HepG2 (cell line): ENCODE data around the gene NBEA. TPM values are rescaled to one million over a fixed set of nuclear protein-coding genes. Genes with fewer than 3 reads are reported as not detected.
A peak's percentile ranks its signal among the peaks of the same experiment; 100 is the strongest.

Source experiments
- ATAC-seq: fragments of 200-7000 bp; cut with Tn5 transposase; 3 replicates; pipeline ENCODE4 v1.9.1; 2020; ENCODE audit warnings: mild to moderate bottlenecking, moderate library complexity
- BruUV-seq: library from RNA; stranded (reverse); fragments of 400-500 nt; replicated peaks from 2 replicates; lab custom pipeline; 2021; lab: Mats Ljungman, UMichigan
- CTCF ChIA-PET: fragments of 300-600 bp; formaldehyde crosslinking; extraction: SDS; loops from one replicate; lab custom pipeline; 2021; ENCODE audit warnings: low total read pairs, inconsistent platforms, low intra/inter-chr PET ratio; lab: Yijun Ruan, JAX
- POLR2A ChIA-PET: fragments of 350-600 bp; sonication (Branson Sonifier 250); formaldehyde crosslinking; loops from one replicate; lab custom pipeline; 2020; ENCODE audit warnings: antibody characterized with exemption, inconsistent platforms; lab: Yijun Ruan, JAX
- DNase-seq: peaks from one replicate; pipeline ENCODE4 v3.0.0-alpha.2; 2015; ENCODE audit warnings: low spot score
- FAIRE-seq: peaks from 3 replicates; lab custom pipeline; 2011; peaks lifted over from hg19 to GRCh38; lab: Jason Lieb, UNC
- H2AFZ ChIP-seq: one replicate; pipeline ENCODE4 v1.6.1; 2011; ENCODE audit warnings: low read length, inconsistent platforms
- H3K27ac ChIP-seq: fragments of 300-600 bp; 3 replicates; pipeline ENCODE4 v1.8.0; 2011; ENCODE audit warnings: mixed run types, mild to moderate bottlenecking, mixed read lengths, low read length, inconsistent platforms; ENCODE audit not compliant: insufficient read depth; ENCODE audit errors: extremely low read length
- H3K27me3 ChIP-seq, 2 experiments: fragments of 200-600 bp in 1 of 2; 2 replicates in 1 of 2; 3 replicates in 1 of 2; pipeline versions ENCODE4 v1.6.0 to v1.8.0; 2011; ENCODE audit warnings: low read length in 2 of 2, mild to moderate bottlenecking in 2 of 2, moderate library complexity in 2 of 2, inconsistent platforms in 1 of 2; ENCODE audit not compliant: insufficient read depth in 2 of 2, control insufficient read depth in 1 of 2
- H3K36me3 ChIP-seq, 2 experiments: fragments of 200-600 bp in 1 of 2; replicated peaks in 1 of 2; 2 replicates in 1 of 2; 3 replicates in 1 of 2; pipeline versions ENCODE4 v1.5.1 to v1.8.0; 2011; ENCODE audit warnings: low read length in 2 of 2, inconsistent platforms in 1 of 2; ENCODE audit not compliant: insufficient read depth in 2 of 2, control insufficient read depth in 1 of 2
- H3K4me1 ChIP-seq: 2 replicates; pipeline ENCODE4 v1.5.1; 2012; ENCODE audit warnings: low read length, inconsistent platforms; ENCODE audit not compliant: insufficient read depth
- H3K4me2 ChIP-seq: 2 replicates; pipeline ENCODE4 v1.6.0; 2011; ENCODE audit warnings: low read depth, low read length, inconsistent platforms
- H3K4me3 ChIP-seq, 3 experiments: fragments of 200-600 bp in 1 of 3; sonication (generic), shearing (Covaris generic) in 1 of 3; replicated peaks in 1 of 3; 2 replicates each; pipeline ENCODE4 v1.5.1; 2011 to 2016; ENCODE audit warnings: low read length in 3 of 3, inconsistent platforms in 2 of 3, low read depth in 2 of 3, mild to moderate bottlenecking in 2 of 3, control low read depth in 1 of 3, mixed read lengths in 1 of 3; ENCODE audit not compliant: insufficient read depth in 1 of 3
- H3K79me2 ChIP-seq: one replicate; pipeline ENCODE4 v1.6.1; 2011; ENCODE audit warnings: low read length, inconsistent platforms; ENCODE audit not compliant: insufficient read depth
- H3K9ac ChIP-seq: 2 replicates; pipeline ENCODE4 v1.6.0; 2011; ENCODE audit warnings: mild to moderate bottlenecking, low read depth, low read length, inconsistent platforms; ENCODE audit not compliant: insufficient read depth
- H3K9me3 ChIP-seq: 2 replicates; pipeline ENCODE4 v1.5.1; 2012; ENCODE audit warnings: mild to moderate bottlenecking, low read length
- H4K20me1 ChIP-seq: 2 replicates; pipeline ENCODE4 v1.6.0; 2011; ENCODE audit warnings: inconsistent platforms, mild to moderate bottlenecking, low read length, moderate library complexity; ENCODE audit not compliant: insufficient read depth
- CTCF ChIP-seq: sonication (generic); formaldehyde crosslinking; IDR thresholded peaks from 2 replicates; pipeline ENCODE4 v1.5.0; 2020; ENCODE audit warnings: mild to moderate bottlenecking, missing genetic modification reagents, moderate library complexity
- MBNL3 ChIP-seq: fragments of 250-450 bp; sonication (Bioruptor Pico); conservative IDR thresholded peaks from 2 replicates; pipeline ENCODE4 v1.8.0; 2022; ENCODE audit warnings: mild to moderate bottlenecking, inconsistent platforms
- REPIN1 ChIP-seq: sonication (generic); formaldehyde crosslinking; IDR thresholded peaks from 2 replicates; pipeline ENCODE4 v1.8.0; 2022; ENCODE audit warnings: missing genetic modification reagents, low read depth, mild to moderate bottlenecking, borderline replicate concordance
- SOX13 ChIP-seq, 3 experiments: fragments of 450-650 bp in 1 of 3; sonication (generic) in 1 of 3; formaldehyde crosslinking in 1 of 3; IDR thresholded peaks in 2 of 3; conservative IDR thresholded peaks in 1 of 3; 2 replicates each; pipeline versions ENCODE4 v1.5.0 to v1.6.1; 2016 to 2020; ENCODE audit warnings: antibody characterized with exemption in 1 of 3, mild to moderate bottlenecking in 1 of 3, missing compliant biosample characterization in 1 of 3, missing genetic modification reagents in 1 of 3, moderate library complexity in 1 of 3
- SRY ChIP-seq: sonication (generic); formaldehyde crosslinking; IDR thresholded peaks from 2 replicates; pipeline ENCODE4 v1.8.0; 2022; ENCODE audit warnings: mild to moderate bottlenecking, missing genetic modification reagents
- STAG1 ChIP-seq: sonication (generic); formaldehyde crosslinking; IDR thresholded peaks from 2 replicates; pipeline ENCODE4 v1.4.0; 2020; ENCODE audit warnings: missing genetic modification reagents
- ZBTB21 ChIP-seq: sonication (generic); formaldehyde crosslinking; IDR thresholded peaks from 2 replicates; pipeline ENCODE4 v1.4.0; 2020; ENCODE audit warnings: missing genetic modification reagents
- ZNF446 ChIP-seq: sonication (generic); formaldehyde crosslinking; IDR thresholded peaks from 2 replicates; pipeline ENCODE4 v1.5.0; 2020; ENCODE audit warnings: mild to moderate bottlenecking, missing genetic modification reagents
- ZNF776 ChIP-seq: sonication (generic); formaldehyde crosslinking; IDR thresholded peaks from 2 replicates; pipeline ENCODE4 v1.4.0; 2020; ENCODE audit warnings: mild to moderate bottlenecking, missing genetic modification reagents
- ZNF816 ChIP-seq: sonication (generic); formaldehyde crosslinking; IDR thresholded peaks from 2 replicates; pipeline ENCODE4 v1.8.0; 2022; ENCODE audit warnings: missing genetic modification reagents, mild to moderate bottlenecking, borderline replicate concordance
- WGBS: methylation state at CpG from one replicate; pipeline ENCODE4 v1.1.6; 2017; ENCODE audit warnings: low lambda C conversion rate; 5-methylcytosine and 5-hydroxymethylcytosine counted together
- in situ Hi-C: cut with HindIII; loops from 2 replicates; pipeline ENCODE4 v1.10.0; 2017; ENCODE audit warnings: low pct_unique_long_range_greater_than_20kb; ENCODE audit not compliant: extremely low pct_ligation_motif_present
- intact Hi-C: fragments of 100-400 bp; cut with micrococcal nuclease; formaldehyde crosslinking; loops from one replicate; pipeline ENCODE4 v1.10.0; 2022; ENCODE audit not compliant: unreplicated experiment
- polyA plus RNA-seq, 8 experiments: library from polyadenylated mRNA; depleted of rRNA in 3 of 8; stranded (reverse) in 7 of 8; unstranded in 1 of 8; fragments of >200 nt; fragmentation: Illumina TruSeq in 4 of 8; extraction: Trizol in 4 of 8; gene quantifications; 2 replicates each; pipeline versions ENCODE4 v1.2.1 to v1.2.3, GENCODE V29; 2011 to 2016; ENCODE audit warnings: low read depth in 4 of 8, missing spikeins in 1 of 8, mixed read lengths in 1 of 8; ENCODE audit not compliant: insufficient read depth in 1 of 8
- total RNA-seq, 5 experiments: library from RNA; depleted of rRNA; stranded (reverse); fragments of >200 nt; fragmentation: Illumina TruSeq; extraction: Trizol; gene quantifications; 2 replicates each; pipeline ENCODE4 v1.2.3, GENCODE V29; 2016; ENCODE audit warnings: low read depth in 1 of 5

The NBEA gene
- total and polyA plus RNA-seq, 2 of the 13 experiments (the other 11 are each of a cell fraction or from before 2014, with no cell fraction given): 2.7 to 2.8 TPM

DNA sequence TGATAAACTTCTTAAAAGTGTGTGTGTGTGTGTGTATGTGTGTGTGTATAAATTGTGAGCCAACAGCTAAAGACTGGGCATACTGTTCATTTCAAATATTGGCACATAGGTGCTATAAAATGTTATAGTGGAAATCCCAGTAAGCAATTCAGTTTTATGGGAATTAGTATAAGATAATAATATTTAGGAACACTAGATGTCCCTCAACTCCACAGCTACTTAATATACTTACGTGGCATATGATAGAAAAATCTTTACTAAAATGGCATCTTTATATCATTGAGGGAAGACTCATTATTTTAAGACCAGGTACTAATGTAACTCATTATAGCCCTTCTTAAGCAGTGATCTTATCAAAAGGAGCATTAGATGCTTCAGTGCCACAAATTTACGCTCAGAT, 268.2 kb downstream of the NBEA start:
- no peak overlapping the region for H3K4me2 ChIP-seq
- BruUV-seq: no TSS peak
- 58% methylated on average over 2 of the region's 2 CpGs for WGBS
- H3K27me3 ChIP-seq: no peaks in the 10 kb centered on the region
- in situ Hi-C loops (loop anchor here (25.0 kb wide), 1 partner anchor 502 kb away; no protein-coding TSS in a partner anchor), intact Hi-C loops (loop anchor here (2.0 kb wide), 2 partner anchors 421 to 511 kb away; no protein-coding TSS in a partner anchor)
- H3K9ac ChIP-seq: no peak overlapping the region
- H2AFZ ChIP-seq: no peak overlapping the region
- no peaks in the 10 kb centered on the region for H3K36me3 ChIP-seq
- no peak for ATAC-seq
- no peak for FAIRE-seq
- no peak for DNase-seq
- ChIA-PET POLR2A (no interaction called here), CTCF (interaction anchor here (1.3 kb wide), 1 partner anchor 510 kb away, joined by 6 read pairs; no protein-coding TSS in a partner anchor)
- no peak overlapping the region for H3K27ac ChIP-seq
- no peak overlapping the region for H3K4me3 ChIP-seq
- peak; percentile 43 for TF ChIP-seq STAG1 (CRISPR knock-in tag)
- no peak for TF ChIP-seq ZNF776
- TF ChIP-seq SOX13 (IDR thresholded peaks at IDR 0.05): no peak
- TF ChIP-seq SOX13 (CRISPR knock-in tag; conservative IDR thresholded peaks at IDR 0.05 in 1 of 2, IDR thresholded peaks at IDR 0.05 in 1 of 2): no peak
- TF ChIP-seq MBNL3 (CRISPR knock-in tag): no peak
- 0 out of 2 replicates have a peak, but pooled peaks have one; percentile 10 for TF ChIP-seq CTCF (CRISPR knock-in tag)
- TF ChIP-seq REPIN1: no peak
- TF ChIP-seq ZNF816 (CRISPR knock-in tag): no peak
- TF ChIP-seq SRY (CRISPR knock-in tag): no peak
- TF ChIP-seq ZNF446: no peak
- no peak for TF ChIP-seq ZBTB21 (CRISPR knock-in tag)
- no peaks in the 10 kb centered on the region for H4K20me1 ChIP-seq
- H3K9me3 ChIP-seq: no peaks in the 10 kb centered on the region
- H3K4me1 ChIP-seq: no peaks in the 10 kb centered on the region
- H3K79me2 ChIP-seq: no peaks in the 10 kb centered on the region
